Neutrophil (primary cell): Measurements from ENCODE around the gene AIG1.

Experiments
- H3K27ac ChIP-seq: fragments of 200-600 bp; sonication (generic); 2 replicates; pipeline ENCODE4 v1.5.1; 2016; ENCODE audit warnings: mild to moderate bottlenecking, moderate library complexity
- H3K27me3 ChIP-seq: fragments of 200-600 bp; sonication (generic); 2 replicates; pipeline ENCODE4 v1.6.0; 2016; ENCODE audit warnings: mild to moderate bottlenecking
- H3K36me3 ChIP-seq: fragments of 200-600 bp; sonication (generic); 2 replicates; pipeline ENCODE4 v1.5.1; 2017
- H3K4me1 ChIP-seq, 2 experiments: fragments of 200-600 bp in 1 of 2; sonication (generic) in 1 of 2; 1 replicate in 1 of 2; 2 replicates in 1 of 2; pipeline versions ENCODE4 v1.5.1 to v1.6.1; 2013 to 2016; ENCODE audit warnings: low read depth in 1 of 2, low read length in 1 of 2, mild to moderate bottlenecking in 1 of 2, moderate library complexity in 1 of 2; ENCODE audit not compliant: control insufficient read depth in 1 of 2, insufficient read depth in 1 of 2
- H3K4me3 ChIP-seq, 2 experiments: fragments of 200-600 bp in 1 of 2; sonication (generic) in 1 of 2; 1 replicate in 1 of 2; 2 replicates in 1 of 2; pipeline ENCODE4 v1.5.1; 2013 to 2016; ENCODE audit warnings: low read depth in 1 of 2, low read length in 1 of 2, mild to moderate bottlenecking in 1 of 2, moderate library complexity in 1 of 2
- H3K9me3 ChIP-seq: fragments of 200-600 bp; sonication (generic); 2 replicates; pipeline ENCODE4 v1.5.1; 2016
- TF ChIP-seq, protein P1 (sequence below): fragments of 200-600 bp; sonication (generic); IDR thresholded peaks from 2 replicates; pipeline ENCODE4 v1.5.1; 2016; ENCODE audit warnings: antibody characterized with exemption

The AIG1 gene

GRCh38 chr6:143200167-143200770 lies 139.6 kb downstream of the AIG1 start:
- Histone ChIP-seq H3K4me3 (no peak overlapping the region), H3K4me1 (peaks cover 0 to 7% of the 10 kb centered on the region in 2 experiments), H3K27me3 (no peaks in the 10 kb centered on the region), H3K9me3 (no peaks in the 10 kb centered on the region), H3K36me3 (no peaks in the 10 kb centered on the region), H3K27ac (no peak overlapping the region)
- TF ChIP-seq, protein P1, sequence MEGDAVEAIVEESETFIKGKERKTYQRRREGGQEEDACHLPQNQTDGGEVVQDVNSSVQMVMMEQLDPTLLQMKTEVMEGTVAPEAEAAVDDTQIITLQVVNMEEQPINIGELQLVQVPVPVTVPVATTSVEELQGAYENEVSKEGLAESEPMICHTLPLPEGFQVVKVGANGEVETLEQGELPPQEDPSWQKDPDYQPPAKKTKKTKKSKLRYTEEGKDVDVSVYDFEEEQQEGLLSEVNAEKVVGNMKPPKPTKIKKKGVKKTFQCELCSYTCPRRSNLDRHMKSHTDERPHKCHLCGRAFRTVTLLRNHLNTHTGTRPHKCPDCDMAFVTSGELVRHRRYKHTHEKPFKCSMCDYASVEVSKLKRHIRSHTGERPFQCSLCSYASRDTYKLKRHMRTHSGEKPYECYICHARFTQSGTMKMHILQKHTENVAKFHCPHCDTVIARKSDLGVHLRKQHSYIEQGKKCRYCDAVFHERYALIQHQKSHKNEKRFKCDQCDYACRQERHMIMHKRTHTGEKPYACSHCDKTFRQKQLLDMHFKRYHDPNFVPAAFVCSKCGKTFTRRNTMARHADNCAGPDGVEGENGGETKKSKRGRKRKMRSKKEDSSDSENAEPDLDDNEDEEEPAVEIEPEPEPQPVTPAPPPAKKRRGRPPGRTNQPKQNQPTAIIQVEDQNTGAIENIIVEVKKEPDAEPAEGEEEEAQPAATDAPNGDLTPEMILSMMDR = no peak

GRCh38 chr6:143204045-143204444 lies 143.4 kb downstream of the AIG1 start:
- Histone ChIP-seq H3K36me3 (no peaks in the 10 kb centered on the region), H3K27ac (no peak overlapping the region), H3K9me3 (no peaks in the 10 kb centered on the region), H3K4me3 (no peak overlapping the region), H3K27me3 (no peaks in the 10 kb centered on the region), H3K4me1 (no peaks in the 10 kb centered on the region)
- TF ChIP-seq, protein P1 = no peak

GRCh38 chr6:143205131-143205535 lies 144.4 kb downstream of the AIG1 start:
- H3K27ac ChIP-seq = no peak overlapping the region
- TF ChIP-seq, protein P1 = no peak
- H3K27me3 ChIP-seq = no peaks in the 10 kb centered on the region
- no peaks in the 10 kb centered on the region for H3K9me3 ChIP-seq
- H3K4me1 ChIP-seq = no peaks in the 10 kb centered on the region
- no peaks in the 10 kb centered on the region for H3K36me3 ChIP-seq
- H3K4me3 ChIP-seq = no peak overlapping the region

GRCh38 chr6:143205585-143205984 lies 144.9 kb downstream of the AIG1 start:
- Histone ChIP-seq H3K36me3 (no peaks in the 10 kb centered on the region), H3K4me1 (no peaks in the 10 kb centered on the region)

GRCh38 chr6:143205991-143206390 lies 145.3 kb downstream of the AIG1 start:
- TF ChIP-seq, protein P1 = no peak
- Histone ChIP-seq H3K27ac (no peak overlapping the region), H3K9me3 (no peaks in the 10 kb centered on the region), H3K27me3 (no peaks in the 10 kb centered on the region), H3K4me1 (no peaks in the 10 kb centered on the region), H3K4me3 (no peak overlapping the region), H3K36me3 (no peaks in the 10 kb centered on the region)

More at GRCh38 chr6:143205585-143205984, 144.9 kb downstream of the AIG1 start:
- Histone ChIP-seq H3K9me3 (no peaks in the 10 kb centered on the region), H3K27me3 (no peaks in the 10 kb centered on the region), H3K4me3 (no peak overlapping the region), H3K27ac (no peak overlapping the region)
- TF ChIP-seq, protein P1 = no peak
